Measurements from ENCODE around the gene CATSPERZ. TPM values are rescaled to one million over a fixed set of nuclear protein-coding genes. Genes with fewer than 3 reads are reported as not detected.

CATSPERZ gene
- total RNA-seq, 2 donors from 2014 or later = 0.56 TPM; not detected in 1

DNA sequence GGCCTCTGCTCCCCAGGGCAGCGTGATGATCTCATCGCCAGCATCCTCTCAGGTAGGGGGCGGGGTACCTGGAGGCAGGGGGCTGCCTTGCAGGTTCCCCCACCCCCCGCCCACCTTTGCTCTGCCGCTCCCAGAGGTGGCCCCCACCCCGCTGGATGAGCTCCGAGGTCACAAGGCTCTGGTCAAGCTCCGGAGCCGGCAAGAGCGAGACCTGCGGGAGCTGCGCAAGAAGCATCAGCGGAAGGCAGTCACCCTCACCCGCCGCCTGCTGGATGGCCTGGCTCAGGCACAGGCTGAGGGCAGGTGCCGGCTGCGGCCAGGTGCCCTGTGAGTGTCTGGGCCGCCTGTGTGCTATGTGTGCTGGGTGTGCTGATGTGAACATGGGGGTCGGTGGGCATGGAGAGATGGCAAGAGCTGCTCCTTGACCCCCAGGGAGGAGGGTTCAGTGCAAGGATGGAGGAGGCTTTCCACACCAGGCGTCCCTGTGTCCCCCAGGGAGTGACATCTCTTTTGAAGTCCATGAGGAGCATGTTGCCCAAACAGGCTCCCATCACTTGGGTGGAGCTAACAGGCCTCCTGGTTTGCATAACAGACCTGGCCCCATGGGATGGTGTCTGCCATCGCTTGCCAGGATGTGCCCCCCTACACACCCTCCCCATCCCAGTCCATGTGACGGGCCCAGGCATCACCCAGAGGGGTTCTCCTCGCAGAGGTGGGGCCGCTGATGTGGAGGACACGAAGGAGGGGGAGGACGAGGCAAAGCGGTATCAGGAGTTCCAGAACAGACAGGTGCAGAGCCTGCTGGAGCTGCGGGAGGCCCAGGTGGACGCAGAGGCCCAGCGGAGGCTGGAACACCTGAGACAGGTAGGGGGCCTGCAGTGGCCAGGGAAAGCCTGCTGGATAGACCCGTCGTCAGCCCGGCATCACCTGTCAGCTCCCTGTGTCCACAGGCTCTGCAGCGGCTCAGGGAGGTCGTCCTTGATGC is 34.7 kb upstream of the CATSPERZ start:
- no peaks in the 10 kb centered on the region for H3K27me3 ChIP-seq
- DNase-seq = no peak
- no peaks in the 10 kb centered on the region for H3K9me3 ChIP-seq
- no peak overlapping the region for H3K27ac ChIP-seq
- H3K36me3 ChIP-seq = peaks cover 22% of the 10 kb centered on the region
- intact Hi-C loops (cut with DNase I) = no loop called here
- H3K4me1 ChIP-seq = peaks cover 16% of the 10 kb centered on the region
- H3K4me3 ChIP-seq = no peak overlapping the region
- TF ChIP-seq, protein P1, sequence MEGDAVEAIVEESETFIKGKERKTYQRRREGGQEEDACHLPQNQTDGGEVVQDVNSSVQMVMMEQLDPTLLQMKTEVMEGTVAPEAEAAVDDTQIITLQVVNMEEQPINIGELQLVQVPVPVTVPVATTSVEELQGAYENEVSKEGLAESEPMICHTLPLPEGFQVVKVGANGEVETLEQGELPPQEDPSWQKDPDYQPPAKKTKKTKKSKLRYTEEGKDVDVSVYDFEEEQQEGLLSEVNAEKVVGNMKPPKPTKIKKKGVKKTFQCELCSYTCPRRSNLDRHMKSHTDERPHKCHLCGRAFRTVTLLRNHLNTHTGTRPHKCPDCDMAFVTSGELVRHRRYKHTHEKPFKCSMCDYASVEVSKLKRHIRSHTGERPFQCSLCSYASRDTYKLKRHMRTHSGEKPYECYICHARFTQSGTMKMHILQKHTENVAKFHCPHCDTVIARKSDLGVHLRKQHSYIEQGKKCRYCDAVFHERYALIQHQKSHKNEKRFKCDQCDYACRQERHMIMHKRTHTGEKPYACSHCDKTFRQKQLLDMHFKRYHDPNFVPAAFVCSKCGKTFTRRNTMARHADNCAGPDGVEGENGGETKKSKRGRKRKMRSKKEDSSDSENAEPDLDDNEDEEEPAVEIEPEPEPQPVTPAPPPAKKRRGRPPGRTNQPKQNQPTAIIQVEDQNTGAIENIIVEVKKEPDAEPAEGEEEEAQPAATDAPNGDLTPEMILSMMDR (IDR thresholded peaks at IDR 0.05) = no peak
- H3K9ac ChIP-seq (ENCODE audit: low read depth in 2 of 2, low read length in 2 of 2) = peak overlapping the region in 1 of 2 donors; percentile 29

- Histone ChIP-seq H3K9me3 (no peaks in the 10 kb centered on the region), H3K27me3 (no peaks in the 10 kb centered on the region), H3K9ac (ENCODE audit: low read depth in 2 of 2, low read length in 2 of 2) (peak overlapping the region in 1 of 2 donors; percentile 29), H3K4me3 (no peak overlapping the region), H3K27ac (no peak overlapping the region), H3K4me1 (peaks cover 16% of the 10 kb centered on the region), H3K36me3 (peaks cover 22% of the 10 kb centered on the region)
- intact Hi-C loops (cut with DNase I) = no loop called here
- DNase-seq = no peak
- TF ChIP-seq, protein P1 (IDR thresholded peaks at IDR 0.05) = no peak
Observed at GRCh38 chr11:64266339-64266738, 33.8 kb upstream of the CATSPERZ start.

DNA sequence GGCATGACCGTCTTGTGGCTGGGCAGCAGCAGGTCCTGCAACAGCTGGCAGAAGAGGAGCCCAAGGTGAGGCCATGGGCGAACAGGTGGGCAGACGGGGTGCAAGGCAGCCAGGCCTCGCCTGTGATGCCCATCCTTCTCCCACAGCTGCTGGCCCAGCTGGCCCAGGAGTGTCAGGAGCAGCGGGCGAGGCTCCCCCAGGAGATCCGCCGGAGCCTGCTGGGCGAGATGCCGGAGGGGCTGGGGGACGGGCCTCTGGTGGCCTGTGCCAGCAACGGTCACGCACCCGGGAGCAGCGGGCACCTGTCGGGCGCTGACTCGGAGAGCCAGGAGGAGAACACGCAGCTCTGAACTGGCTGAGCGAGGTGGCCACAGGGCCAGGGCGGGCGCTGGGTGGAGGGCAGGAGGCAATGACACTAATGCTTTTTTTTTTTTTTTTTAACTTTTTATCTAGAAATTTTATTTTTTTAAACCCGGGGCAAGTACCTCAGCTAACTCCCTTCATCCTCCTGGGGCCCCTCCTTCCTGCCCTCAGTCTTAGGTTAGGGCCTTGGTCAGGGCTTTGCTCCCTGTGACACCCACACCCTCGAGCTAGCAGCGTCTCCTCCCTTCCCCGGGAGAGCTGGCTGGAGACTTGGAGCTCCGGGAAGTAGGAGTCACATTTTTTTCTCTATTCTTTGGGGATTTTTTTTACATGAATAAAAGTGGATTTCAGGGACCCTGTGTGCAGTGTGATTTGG is 32.8 kb upstream of the CATSPERZ start:
- Histone ChIP-seq H3K36me3 (peaks cover 22% of the 10 kb centered on the region), H3K4me1 (peaks cover 21% of the 10 kb centered on the region), H3K9me3 (no peaks in the 10 kb centered on the region), H3K4me3 (no peak overlapping the region), H3K27ac (peak overlapping the region; percentile 98), H3K27me3 (no peaks in the 10 kb centered on the region), H3K9ac (ENCODE audit: low read depth in 2 of 2, low read length in 2 of 2) (peak overlapping the region in 1 of 2 donors; percentile 94)
- intact Hi-C loops (cut with DNase I) = no loop called here
- TF ChIP-seq, protein P1 (IDR thresholded peaks at IDR 0.05) = no peak
- peak; percentile 60 for DNase-seq

GRCh38 chr11:64268025-64268892 is 31.9 kb upstream of the CATSPERZ start:
- Histone ChIP-seq H3K27me3 (no peaks in the 10 kb centered on the region), H3K27ac (peak overlapping the region; percentile 98), H3K36me3 (peaks cover 22% of the 10 kb centered on the region), H3K9ac (ENCODE audit: low read depth in 2 of 2, low read length in 2 of 2) (peak overlapping the region; percentile 80 to 94), H3K4me1 (peaks cover 24% of the 10 kb centered on the region), H3K9me3 (no peaks in the 10 kb centered on the region), H3K4me3 (peak overlapping the region; percentile 67)
- TF ChIP-seq, protein P1 (IDR thresholded peaks at IDR 0.05) = no peak
- intact Hi-C loops (cut with DNase I) = loop anchor here (2.0 kb wide), 1 partner anchor 35 kb away; no protein-coding TSS in a partner anchor
- peak; percentile 82 for DNase-seq
